HEK293 (cell line): ENCODE measurements around the gene SERINC5.

Experiments
- CTCF ChIA-PET: fragments of 350-600 bp; formaldehyde crosslinking; extraction: SDS; loops from one replicate; lab custom pipeline; 2021; ENCODE audit warnings: antibody characterized with exemption; lab: Yijun Ruan, JAX
- POLR2A ChIA-PET: fragments of 300-600 bp; formaldehyde crosslinking; extraction: SDS; loops from one replicate; lab custom pipeline; 2020; ENCODE audit warnings: antibody characterized with exemption, inconsistent platforms; lab: Yijun Ruan, JAX
- H3K27ac ChIP-seq: fragments of 200-500 bp; sonication (Bioruptor generic); 2 replicates; pipeline ENCODE4 v1.5.1; 2014; ENCODE audit warnings: low read depth, low read length, control low read depth, inconsistent platforms; ENCODE audit errors: extremely low read depth
- H3K36me3 ChIP-seq, 2 experiments: fragments of 200-500 bp in 1 of 2; sonication (Bioruptor generic) in 1 of 2; 1 replicate in 1 of 2; 2 replicates in 1 of 2; pipeline ENCODE4 v1.5.1; 2014 to 2017; ENCODE audit warnings: inconsistent platforms in 2 of 2, low read length in 2 of 2; ENCODE audit not compliant: control insufficient read depth in 2 of 2, insufficient read depth in 1 of 2
- H3K4me1 ChIP-seq: fragments of 200-500 bp; sonication (Bioruptor generic); 2 replicates; pipeline ENCODE4 v1.5.1; 2014; ENCODE audit warnings: mild to moderate bottlenecking, low read length, inconsistent platforms; ENCODE audit not compliant: control insufficient read depth, insufficient read depth
- H3K4me3 ChIP-seq: 2 replicates; pipeline ENCODE4 v1.5.1; 2011; ENCODE audit warnings: low read depth, mild to moderate bottlenecking, control low read depth, low read length, moderate library complexity
- H3K9me3 ChIP-seq: fragments of 200-500 bp; sonication (Bioruptor generic); 2 replicates; pipeline ENCODE4 v1.5.1; 2014; ENCODE audit warnings: low read depth, low read length, inconsistent platforms; ENCODE audit not compliant: control insufficient read depth, insufficient read depth
- ZBTB21 ChIP-seq: fragments of 450-650 bp; formaldehyde crosslinking; IDR thresholded peaks from 2 replicates; pipeline ENCODE4 v1.5.1; 2017; ENCODE audit warnings: missing biosample characterization, missing genetic modification characterization
- ZNF214 ChIP-seq: fragments of 450-650 bp; formaldehyde crosslinking; IDR thresholded peaks from 2 replicates; pipeline ENCODE4 v1.5.1; 2017; ENCODE audit warnings: missing biosample characterization, mild to moderate bottlenecking, missing genetic modification characterization, borderline replicate concordance
- ZNF350 ChIP-seq: fragments of 450-650 bp; formaldehyde crosslinking; IDR thresholded peaks from 2 replicates; pipeline ENCODE4 v1.5.0; 2017; ENCODE audit warnings: missing biosample characterization, mild to moderate bottlenecking, missing genetic modification characterization
- ZNF366 ChIP-seq: fragments of 450-650 bp; formaldehyde crosslinking; conservative IDR thresholded peaks from 2 replicates; pipeline ENCODE4 v1.5.1; 2016; ENCODE audit warnings: missing biosample characterization, missing genetic modification characterization
- ZNF398 ChIP-seq: fragments of 450-650 bp; formaldehyde crosslinking; IDR thresholded peaks from 2 replicates; pipeline ENCODE4 v1.5.1; 2017; ENCODE audit warnings: missing biosample characterization, missing genetic modification characterization
- ZNF521 ChIP-seq: fragments of 450-650 bp; formaldehyde crosslinking; IDR thresholded peaks from 2 replicates; pipeline ENCODE4 v1.5.1; 2017; ENCODE audit warnings: missing biosample characterization, mild to moderate bottlenecking, missing genetic modification characterization
- ZNF529 ChIP-seq: fragments of 450-650 bp; formaldehyde crosslinking; IDR thresholded peaks from 2 replicates; pipeline ENCODE4 v1.5.1; 2017; ENCODE audit warnings: missing genetic modification characterization, missing biosample characterization; ENCODE audit not compliant: insufficient replicate concordance
- ZNF549 ChIP-seq: fragments of 450-650 bp; IDR thresholded peaks from 2 replicates; pipeline ENCODE4 v1.5.1; 2018; ENCODE audit warnings: missing biosample characterization, missing genetic modification characterization, mild to moderate bottlenecking, inconsistent platforms, moderate library complexity
- ZNF596 ChIP-seq: fragments of 450-650 bp; IDR thresholded peaks from 2 replicates; pipeline ENCODE4 v1.5.0; 2018; ENCODE audit warnings: missing biosample characterization, mild to moderate bottlenecking, missing genetic modification characterization, moderate library complexity
- ZSCAN4 ChIP-seq: fragments of 450-650 bp; formaldehyde crosslinking; IDR thresholded peaks from 2 replicates; pipeline ENCODE4 v1.5.1; 2017; ENCODE audit warnings: missing biosample characterization, missing genetic modification characterization
- TF ChIP-seq, protein P1 (sequence below): fragments of 450-650 bp; formaldehyde crosslinking; IDR thresholded peaks from 2 replicates; pipeline ENCODE4 v1.5.1; 2016; ENCODE audit warnings: missing biosample characterization, missing genetic modification characterization
- TF ChIP-seq, protein P2 (sequence below): fragments of 450-650 bp; formaldehyde crosslinking; IDR thresholded peaks from 2 replicates; pipeline ENCODE4 v1.5.1; 2016; ENCODE audit warnings: missing biosample characterization, missing genetic modification characterization, low read depth
- TF ChIP-seq, protein P3 (sequence below): fragments of 450-650 bp; formaldehyde crosslinking; IDR thresholded peaks from 2 replicates; pipeline ENCODE4 v1.5.1; 2016; ENCODE audit warnings: missing biosample characterization, missing genetic modification characterization

The SERINC5 gene

GRCh38 chr5:80077051-80077714 is 178.7 kb downstream of the SERINC5 start:
- no peak for TF ChIP-seq ZNF366 (tag by site-specific recombination)
- CTCF ChIA-PET: interaction anchor here (0.6 to 1.2 kb wide), 3 partner anchors 14 to 1052 kb away, joined by 3 to 6 read pairs (median 3); no protein-coding TSS in a partner anchor
- Histone ChIP-seq H3K4me1 (peaks cover 8% of the 10 kb centered on the region), H3K4me3 (no peak overlapping the region), H3K9me3 (no peaks in the 10 kb centered on the region), H3K36me3 (no peaks in the 10 kb centered on the region), H3K27ac (0 out of 2 replicates have a peak overlapping the region, but pooled peaks have one; percentile 11)
- POLR2A ChIA-PET: no interaction called here

DNA sequence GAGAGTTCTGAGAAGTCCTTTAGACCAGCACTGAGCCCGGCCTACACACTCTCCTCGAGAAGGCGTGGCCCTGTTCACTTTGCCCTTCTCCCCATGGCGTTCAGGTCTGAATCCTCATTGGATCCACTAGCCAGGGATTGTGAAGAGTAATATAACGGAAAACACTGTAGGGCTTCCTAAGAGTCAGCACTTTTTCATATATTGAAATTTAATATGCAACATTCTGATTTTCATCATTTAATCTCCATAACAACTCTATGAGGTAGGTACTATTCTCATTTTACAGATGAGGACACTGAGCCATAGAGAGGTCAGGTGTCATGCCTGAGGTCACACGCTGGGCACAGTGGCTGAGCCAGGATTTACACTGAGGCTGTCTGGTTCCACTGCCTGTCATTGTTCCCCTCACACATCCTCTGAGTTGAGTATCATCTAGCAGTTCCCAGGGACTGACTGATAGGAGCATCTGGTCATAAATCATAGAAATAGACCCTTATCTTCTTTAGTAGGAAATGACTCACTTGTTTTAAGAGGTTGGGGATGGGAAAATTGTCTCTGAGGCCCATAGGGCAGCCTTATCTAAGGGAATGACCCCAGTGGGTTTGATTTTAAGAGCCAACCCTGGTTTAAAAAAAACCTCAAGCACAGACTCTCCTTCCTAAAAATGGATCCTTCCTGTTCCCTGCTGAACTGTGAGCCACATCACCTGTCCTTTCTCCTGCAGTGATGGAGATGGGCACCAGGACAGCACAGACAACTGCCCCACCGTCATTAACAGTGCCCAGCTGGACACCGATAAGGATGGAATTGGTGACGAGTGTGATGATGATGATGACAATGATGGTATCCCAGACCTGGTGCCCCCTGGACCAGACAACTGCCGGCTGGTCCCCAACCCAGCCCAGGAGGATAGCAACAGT is 179.5 kb downstream of the SERINC5 start:
- Histone ChIP-seq H3K36me3 (no peaks in the 10 kb centered on the region), H3K27ac (0 out of 2 replicates have a peak overlapping the region, but pooled peaks have one; percentile 11), H3K4me3 (no peak overlapping the region), H3K9me3 (no peaks in the 10 kb centered on the region), H3K4me1 (peaks cover 8% of the 10 kb centered on the region)
- TF ChIP-seq ZNF350 (tag by site-specific recombination) (no peak), ZNF596 (tag by site-specific recombination) (no peak), ZNF549 (tag by site-specific recombination) (no peak), ZNF529 (tag by site-specific recombination) (no peak), ZNF214 (tag by site-specific recombination) (no peak)
- TF ChIP-seq, protein P1, sequence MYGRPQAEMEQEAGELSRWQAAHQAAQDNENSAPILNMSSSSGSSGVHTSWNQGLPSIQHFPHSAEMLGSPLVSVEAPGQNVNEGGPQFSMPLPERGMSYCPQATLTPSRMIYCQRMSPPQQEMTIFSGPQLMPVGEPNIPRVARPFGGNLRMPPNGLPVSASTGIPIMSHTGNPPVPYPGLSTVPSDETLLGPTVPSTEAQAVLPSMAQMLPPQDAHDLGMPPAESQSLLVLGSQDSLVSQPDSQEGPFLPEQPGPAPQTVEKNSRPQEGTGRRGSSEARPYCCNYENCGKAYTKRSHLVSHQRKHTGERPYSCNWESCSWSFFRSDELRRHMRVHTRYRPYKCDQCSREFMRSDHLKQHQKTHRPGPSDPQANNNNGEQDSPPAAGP: no peak
- POLR2A ChIA-PET: no interaction called here
- CTCF ChIA-PET: interaction anchor here (0.6 kb wide), 1 partner anchor 186 kb away, joined by 3 read pairs; no protein-coding TSS in a partner anchor

DNA sequence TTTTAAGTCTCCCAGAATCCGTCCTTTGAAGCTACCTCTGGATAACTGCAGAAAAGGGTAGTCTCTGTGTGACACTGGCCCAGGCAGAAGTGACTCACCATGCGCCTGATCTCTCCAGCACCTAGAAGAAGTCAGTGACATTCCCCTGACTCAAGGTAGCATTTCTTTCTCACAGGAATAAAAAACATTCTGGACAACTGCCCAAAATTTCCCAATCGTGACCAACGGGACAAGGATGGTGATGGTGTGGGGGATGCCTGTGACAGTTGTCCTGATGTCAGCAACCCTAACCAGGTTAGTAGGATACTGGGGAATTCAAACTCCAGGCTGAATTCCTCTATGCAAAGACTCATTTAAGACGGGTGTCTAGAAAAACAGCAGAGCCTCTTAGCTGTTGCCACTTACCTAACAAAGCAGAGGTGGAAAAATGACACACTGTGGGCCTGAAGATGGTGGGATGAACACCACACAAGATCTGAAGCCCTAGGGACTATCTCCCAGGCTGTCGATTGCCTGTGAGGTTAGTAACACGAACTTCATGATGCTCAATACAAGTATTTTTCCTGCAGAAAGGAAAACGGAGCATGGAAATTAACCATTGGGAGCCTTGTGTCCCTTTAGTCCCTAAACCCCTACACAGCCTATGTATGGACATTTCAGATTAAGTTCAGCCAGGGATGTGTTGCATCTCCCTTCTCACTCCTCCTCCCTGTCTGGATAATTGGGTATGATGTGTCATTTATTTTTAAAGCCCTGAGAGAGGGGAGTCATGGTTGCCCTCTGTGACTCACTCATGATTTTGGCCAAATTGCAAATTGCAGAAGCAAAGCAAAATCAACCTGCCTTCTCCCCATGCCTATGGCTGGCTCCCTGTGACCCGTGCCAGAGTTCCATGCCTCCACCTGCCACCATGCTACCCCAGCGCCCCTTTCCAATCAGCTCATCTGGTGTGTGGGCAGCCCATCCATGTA is 183.5 kb downstream of the SERINC5 start:
- H3K36me3 ChIP-seq: no peaks in the 10 kb centered on the region
- no peak overlapping the region for H3K4me3 ChIP-seq
- H3K27ac ChIP-seq: no peak overlapping the region
- ChIA-PET CTCF (interaction anchor here (1.3 kb wide), 1 partner anchor 11 kb away, joined by 3 read pairs; no protein-coding TSS in a partner anchor), POLR2A (no interaction called here)
- H3K9me3 ChIP-seq: no peaks in the 10 kb centered on the region
- H3K4me1 ChIP-seq: peaks cover 8% of the 10 kb centered on the region
- TF ChIP-seq ZNF521: no peak

- CTCF ChIA-PET: interaction anchor here (1.3 kb wide), 1 partner anchor 12 kb away, joined by 3 read pairs; no protein-coding TSS in a partner anchor
These were observed 184.3 kb downstream of the SERINC5 start for GRCh38 chr5:80071510-80072021.

More at GRCh38 chr5:80071510-80072021, 184.3 kb downstream of the SERINC5 start:
- Histone ChIP-seq H3K4me3 (no peak overlapping the region), H3K36me3 (no peaks in the 10 kb centered on the region), H3K9me3 (no peaks in the 10 kb centered on the region), H3K27ac (no peak overlapping the region), H3K4me1 (peaks cover 5% of the 10 kb centered on the region)
- TF ChIP-seq ZSCAN4 (tag by site-specific recombination): peak; percentile 87
- TF ChIP-seq, protein P2, sequence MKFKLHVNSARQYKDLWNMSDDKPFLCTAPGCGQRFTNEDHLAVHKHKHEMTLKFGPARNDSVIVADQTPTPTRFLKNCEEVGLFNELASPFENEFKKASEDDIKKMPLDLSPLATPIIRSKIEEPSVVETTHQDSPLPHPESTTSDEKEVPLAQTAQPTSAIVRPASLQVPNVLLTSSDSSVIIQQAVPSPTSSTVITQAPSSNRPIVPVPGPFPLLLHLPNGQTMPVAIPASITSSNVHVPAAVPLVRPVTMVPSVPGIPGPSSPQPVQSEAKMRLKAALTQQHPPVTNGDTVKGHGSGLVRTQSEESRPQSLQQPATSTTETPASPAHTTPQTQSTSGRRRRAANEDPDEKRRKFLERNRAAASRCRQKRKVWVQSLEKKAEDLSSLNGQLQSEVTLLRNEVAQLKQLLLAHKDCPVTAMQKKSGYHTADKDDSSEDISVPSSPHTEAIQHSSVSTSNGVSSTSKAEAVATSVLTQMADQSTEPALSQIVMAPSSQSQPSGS: peak; percentile 71
- TF ChIP-seq, protein P3, sequence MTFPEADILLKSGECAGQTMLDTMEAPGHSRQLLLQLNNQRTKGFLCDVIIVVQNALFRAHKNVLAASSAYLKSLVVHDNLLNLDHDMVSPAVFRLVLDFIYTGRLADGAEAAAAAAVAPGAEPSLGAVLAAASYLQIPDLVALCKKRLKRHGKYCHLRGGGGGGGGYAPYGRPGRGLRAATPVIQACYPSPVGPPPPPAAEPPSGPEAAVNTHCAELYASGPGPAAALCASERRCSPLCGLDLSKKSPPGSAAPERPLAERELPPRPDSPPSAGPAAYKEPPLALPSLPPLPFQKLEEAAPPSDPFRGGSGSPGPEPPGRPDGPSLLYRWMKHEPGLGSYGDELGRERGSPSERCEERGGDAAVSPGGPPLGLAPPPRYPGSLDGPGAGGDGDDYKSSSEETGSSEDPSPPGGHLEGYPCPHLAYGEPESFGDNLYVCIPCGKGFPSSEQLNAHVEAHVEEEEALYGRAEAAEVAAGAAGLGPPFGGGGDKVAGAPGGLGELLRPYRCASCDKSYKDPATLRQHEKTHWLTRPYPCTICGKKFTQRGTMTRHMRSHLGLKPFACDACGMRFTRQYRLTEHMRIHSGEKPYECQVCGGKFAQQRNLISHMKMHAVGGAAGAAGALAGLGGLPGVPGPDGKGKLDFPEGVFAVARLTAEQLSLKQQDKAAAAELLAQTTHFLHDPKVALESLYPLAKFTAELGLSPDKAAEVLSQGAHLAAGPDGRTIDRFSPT (tag by site-specific recombination): no peak
- TF ChIP-seq ZBTB21 (tag by site-specific recombination): 0 out of 2 replicates have a peak, but pooled peaks have one; percentile 27
- TF ChIP-seq ZNF398: peak; percentile 62; the same call in 1 of the 2 replicates
- POLR2A ChIA-PET: no interaction called here
